Measurements from ENCODE around the gene TF. TPM values are rescaled to one million over a fixed set of nuclear protein-coding genes. Genes with fewer than 3 reads are reported as not detected.

TF gene
- total RNA-seq, 2 donors from 2014 or later, result 1.6 to 2.2 TPM

- H3K4me3 ChIP-seq, result no peak overlapping the region
- TF ChIP-seq, protein P1, sequence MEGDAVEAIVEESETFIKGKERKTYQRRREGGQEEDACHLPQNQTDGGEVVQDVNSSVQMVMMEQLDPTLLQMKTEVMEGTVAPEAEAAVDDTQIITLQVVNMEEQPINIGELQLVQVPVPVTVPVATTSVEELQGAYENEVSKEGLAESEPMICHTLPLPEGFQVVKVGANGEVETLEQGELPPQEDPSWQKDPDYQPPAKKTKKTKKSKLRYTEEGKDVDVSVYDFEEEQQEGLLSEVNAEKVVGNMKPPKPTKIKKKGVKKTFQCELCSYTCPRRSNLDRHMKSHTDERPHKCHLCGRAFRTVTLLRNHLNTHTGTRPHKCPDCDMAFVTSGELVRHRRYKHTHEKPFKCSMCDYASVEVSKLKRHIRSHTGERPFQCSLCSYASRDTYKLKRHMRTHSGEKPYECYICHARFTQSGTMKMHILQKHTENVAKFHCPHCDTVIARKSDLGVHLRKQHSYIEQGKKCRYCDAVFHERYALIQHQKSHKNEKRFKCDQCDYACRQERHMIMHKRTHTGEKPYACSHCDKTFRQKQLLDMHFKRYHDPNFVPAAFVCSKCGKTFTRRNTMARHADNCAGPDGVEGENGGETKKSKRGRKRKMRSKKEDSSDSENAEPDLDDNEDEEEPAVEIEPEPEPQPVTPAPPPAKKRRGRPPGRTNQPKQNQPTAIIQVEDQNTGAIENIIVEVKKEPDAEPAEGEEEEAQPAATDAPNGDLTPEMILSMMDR (IDR thresholded peaks at IDR 0.05), result no peak
- no peaks in the 10 kb centered on the region for H3K27me3 ChIP-seq (replicated peaks; ENCODE audit: insufficient read depth)
- H3K4me1 ChIP-seq (ENCODE audit: control insufficient read depth in 1 of 2, low read depth in 2 of 2), result no peaks in the 10 kb centered on the region
- H3K9me3 ChIP-seq, result no peaks in the 10 kb centered on the region
- no peak for DNase-seq (ENCODE audit: low spot score)
- H3K36me3 ChIP-seq, result no peaks in the 10 kb centered on the region
- no peak overlapping the region for H3K27ac ChIP-seq
- ATAC-seq (ENCODE audit: insufficient number of reproducible peaks, low FRiP score, low read depth), result no peak
These were observed 44.5 kb upstream of the TF start for GRCh38 chr3:133701435-133702358.

DNA sequence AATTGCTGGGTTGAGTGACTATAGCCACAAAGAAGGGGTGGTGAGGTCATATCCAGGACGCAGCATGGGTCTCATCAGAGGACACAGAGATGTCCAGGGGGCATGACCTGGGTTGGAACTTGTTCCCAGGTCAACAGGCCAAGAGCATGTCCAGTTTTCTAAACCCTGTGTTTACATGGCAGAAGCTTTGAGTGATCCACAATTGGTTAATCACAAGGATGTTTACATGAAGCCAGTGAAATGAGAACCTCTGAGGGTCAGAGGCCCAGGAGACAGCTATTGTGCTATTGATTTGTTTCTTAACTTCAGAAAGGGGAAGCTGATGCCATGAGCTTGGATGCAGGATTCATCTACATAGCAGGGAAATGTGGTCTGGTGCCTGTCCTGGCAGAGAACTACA is 42.3 kb upstream of the TF start:
- Histone ChIP-seq H3K4me3 (no peak overlapping the region), H3K9me3 (no peaks in the 10 kb centered on the region), H3K27me3 (replicated peaks; ENCODE audit: insufficient read depth) (no peaks in the 10 kb centered on the region), H3K36me3 (no peaks in the 10 kb centered on the region), H3K27ac (no peak overlapping the region), H3K4me1 (ENCODE audit: control insufficient read depth in 1 of 2, low read depth in 2 of 2) (no peaks in the 10 kb centered on the region)
- ATAC-seq (ENCODE audit: insufficient number of reproducible peaks, low FRiP score, low read depth) (no peak), DNase-seq (ENCODE audit: low spot score) (no peak)
- TF ChIP-seq, protein P1 (IDR thresholded peaks at IDR 0.05), result no peak

DNA sequence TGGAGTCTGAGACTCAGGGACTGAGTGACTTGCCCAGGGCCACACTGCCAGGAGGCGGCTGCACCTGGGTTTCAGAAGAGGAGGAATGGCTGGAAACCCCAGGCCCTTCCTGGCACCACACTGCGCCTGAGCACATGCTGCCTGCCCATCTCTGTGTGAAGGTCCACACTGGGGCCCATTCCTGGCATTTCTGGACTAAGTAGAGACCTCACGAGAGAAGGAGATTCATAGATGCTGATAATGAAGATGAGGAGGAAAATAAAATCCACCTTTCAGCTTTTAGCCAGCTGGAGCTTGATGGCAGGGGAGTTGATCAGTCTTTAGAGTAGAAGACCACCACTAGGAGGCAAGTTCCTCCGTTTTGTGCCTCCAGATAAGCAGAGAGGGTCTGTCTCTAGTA is 40.2 kb upstream of the TF start:
- ATAC-seq (ENCODE audit: insufficient number of reproducible peaks, low FRiP score, low read depth) (no peak), DNase-seq (ENCODE audit: low spot score) (no peak)
- TF ChIP-seq, protein P1 (IDR thresholded peaks at IDR 0.05), result no peak

GRCh38 chr3:133709139-133709750 is 36.9 kb upstream of the TF start:
- Histone ChIP-seq H3K9me3 (no peaks in the 10 kb centered on the region), H3K36me3 (no peaks in the 10 kb centered on the region), H3K4me1 (ENCODE audit: control insufficient read depth in 1 of 2, low read depth in 2 of 2) (no peaks in the 10 kb centered on the region), H3K27ac (no peak overlapping the region), H3K27me3 (replicated peaks; ENCODE audit: insufficient read depth) (no peaks in the 10 kb centered on the region), H3K4me3 (no peak overlapping the region)
- ATAC-seq (ENCODE audit: insufficient number of reproducible peaks, low FRiP score, low read depth) (no peak), DNase-seq (ENCODE audit: low spot score) (no peak)
- TF ChIP-seq, protein P1 (IDR thresholded peaks at IDR 0.05), result no peak

More for the DNA sequence above, 40.2 kb upstream of the TF start:
- Histone ChIP-seq H3K9me3 (no peaks in the 10 kb centered on the region), H3K27ac (no peak overlapping the region), H3K27me3 (replicated peaks; ENCODE audit: insufficient read depth) (no peaks in the 10 kb centered on the region), H3K36me3 (no peaks in the 10 kb centered on the region), H3K4me1 (ENCODE audit: control insufficient read depth in 1 of 2, low read depth in 2 of 2) (no peaks in the 10 kb centered on the region), H3K4me3 (no peak overlapping the region)

- DNase-seq (ENCODE audit: low spot score), result no peak
- H3K36me3 ChIP-seq, result no peaks in the 10 kb centered on the region
- H3K4me3 ChIP-seq, result no peak overlapping the region
- H3K9me3 ChIP-seq, result no peaks in the 10 kb centered on the region
- TF ChIP-seq, protein P1 (IDR thresholded peaks at IDR 0.05), result no peak
- H3K27me3 ChIP-seq (replicated peaks; ENCODE audit: insufficient read depth), result no peaks in the 10 kb centered on the region
- ATAC-seq (ENCODE audit: insufficient number of reproducible peaks, low FRiP score, low read depth), result no peak
- no peak overlapping the region for H3K27ac ChIP-seq
- H3K4me1 ChIP-seq (ENCODE audit: control insufficient read depth in 1 of 2, low read depth in 2 of 2), result no peaks in the 10 kb centered on the region
These were observed 35.2 kb upstream of the TF start for GRCh38 chr3:133711013-133711412.
